IMR-90 (cell line): ENCODE measurements around the gene IPO7. TPM values are rescaled to one million over a fixed set of nuclear protein-coding genes. Genes with fewer than 3 reads are reported as not detected.
"Not testable (repeated sequence)": the region's sequence is repeated elsewhere in the genome, so short reads cannot be mapped to it uniquely, and the experiment has no call there.

Source experiments
- ATAC-seq: fragments of 200-7000 bp; cut with Tn5 transposase; 2 replicates; pipeline ENCODE4 v1.9.1; 2020; ENCODE audit warnings: low read depth, mild to moderate bottlenecking, moderate library complexity
- BruUV-seq: library from RNA; stranded (reverse); fragments of 400-500 nt; replicated peaks from 2 replicates; lab custom pipeline; 2021; lab: Mats Ljungman, UMichigan
- CTCF ChIA-PET: fragments of 300-600 bp; formaldehyde crosslinking; extraction: SDS; loops from one replicate; lab custom pipeline; 2021; ENCODE audit warnings: antibody characterized with exemption; lab: Yijun Ruan, JAX
- POLR2A ChIA-PET: fragments of 300-600 bp; sonication (Branson Sonifier 250); formaldehyde crosslinking; loops from one replicate; lab custom pipeline; 2022; ENCODE audit warnings: antibody characterized with exemption; ENCODE audit not compliant: unreplicated experiment; lab: Charles Lee
- DNase-seq: peaks from one replicate; pipeline ENCODE4 v3.0.0; 2013
- H2AFZ ChIP-seq: replicated peaks from 2 replicates; pipeline ENCODE3; 2013; ENCODE audit warnings: low read length, mild to moderate bottlenecking; ENCODE audit not compliant: poor library complexity
- H2AK5ac ChIP-seq: 2 replicates; pipeline ENCODE4 v1.6.1; 2013; ENCODE audit warnings: low read depth, low read length, inconsistent platforms
- H2AK9ac ChIP-seq: replicated peaks from 2 replicates; pipeline ENCODE3; 2013; ENCODE audit warnings: mild to moderate bottlenecking, low read depth, low read length, moderate library complexity; ENCODE audit not compliant: poor library complexity
- H2BK120ac ChIP-seq: 2 replicates; pipeline ENCODE4 v1.6.1; 2013; ENCODE audit warnings: low read depth, low read length, inconsistent platforms
- H2BK15ac ChIP-seq: 3 replicates; pipeline ENCODE4 v1.6.1; 2013; ENCODE audit warnings: low read depth, low read length, inconsistent platforms
- H2BK20ac ChIP-seq: 2 replicates; pipeline ENCODE4 v1.6.1; 2013; ENCODE audit warnings: low read depth, mild to moderate bottlenecking, inconsistent platforms, low read length, moderate library complexity
- H2BK5ac ChIP-seq: 2 replicates; pipeline ENCODE4 v1.6.1; 2013; ENCODE audit warnings: mild to moderate bottlenecking, low read depth, low read length, inconsistent platforms; ENCODE audit not compliant: poor library complexity, severe bottlenecking
- H3K14ac ChIP-seq: replicated peaks from 2 replicates; pipeline ENCODE4 v1.6.1; 2013; ENCODE audit warnings: low read depth, low read length, inconsistent platforms
- H3K18ac ChIP-seq: 2 replicates; pipeline ENCODE4 v1.6.1; 2013; ENCODE audit warnings: low read depth, low read length, control low read depth
- H3K23ac ChIP-seq: 2 replicates; pipeline ENCODE4 v1.6.1; 2013; ENCODE audit warnings: low read depth, low read length, inconsistent platforms
- H3K27ac ChIP-seq: 2 replicates; pipeline ENCODE4 v1.5.1; 2013; ENCODE audit warnings: mild to moderate bottlenecking, control low read depth, low read length; ENCODE audit not compliant: insufficient read depth
- H3K27me3 ChIP-seq: 2 replicates; pipeline ENCODE4 v1.6.1; 2013; ENCODE audit warnings: low read length; ENCODE audit not compliant: control insufficient read depth, insufficient read depth
- H3K36me3 ChIP-seq: 2 replicates; pipeline ENCODE4 v1.6.1; 2013; ENCODE audit warnings: low read length, mixed read lengths; ENCODE audit not compliant: control insufficient read depth, insufficient read depth
- H3K4ac ChIP-seq: 2 replicates; pipeline ENCODE4 v1.6.1; 2013; ENCODE audit warnings: low read depth, low read length, inconsistent platforms
- H3K4me1 ChIP-seq: 2 replicates; pipeline ENCODE4 v1.6.1; 2013; ENCODE audit warnings: low read length, mixed read lengths; ENCODE audit not compliant: control insufficient read depth, insufficient read depth
- H3K4me2 ChIP-seq: 2 replicates; pipeline ENCODE4 v1.6.1; 2013; ENCODE audit warnings: low read depth, mild to moderate bottlenecking, control low read depth, low read length, moderate library complexity
- H3K4me3 ChIP-seq: 2 replicates; pipeline ENCODE4 v1.5.1; 2013; ENCODE audit warnings: low read depth, mild to moderate bottlenecking, control low read depth, low read length, moderate library complexity; ENCODE audit not compliant: insufficient read depth
- H3K56ac ChIP-seq: 2 replicates; pipeline ENCODE4 v1.6.1; 2013; ENCODE audit warnings: low read length, inconsistent platforms; ENCODE audit not compliant: insufficient read depth; ENCODE audit errors: extremely low read depth
- H3K79me1 ChIP-seq, 2 experiments: 2 replicates each; pipeline ENCODE4 v1.6.1; 2013; ENCODE audit warnings: low read length in 2 of 2, inconsistent platforms in 1 of 2, low read depth in 1 of 2
- H3K9ac ChIP-seq: 2 replicates; pipeline ENCODE4 v1.6.1; 2013; ENCODE audit warnings: low read depth, low read length, control low read depth
- H3K9me1 ChIP-seq: 2 replicates; pipeline ENCODE4 v1.6.1; 2013; ENCODE audit warnings: low read length, inconsistent platforms; ENCODE audit not compliant: insufficient read depth
- H3K9me3 ChIP-seq: 2 replicates; pipeline ENCODE4 v1.6.1; 2013; ENCODE audit warnings: low read length; ENCODE audit not compliant: control insufficient read depth, insufficient read depth
- H4K20me1 ChIP-seq: 2 replicates; pipeline ENCODE4 v1.6.1; 2013; ENCODE audit warnings: low read length, inconsistent platforms; ENCODE audit not compliant: insufficient read depth
- H4K5ac ChIP-seq: 2 replicates; pipeline ENCODE4 v1.6.1; 2013; ENCODE audit warnings: mild to moderate bottlenecking, low read depth, low read length, control low read depth
- H4K8ac ChIP-seq, 2 experiments: 2 replicates each; pipeline ENCODE4 v1.6.1; 2013; ENCODE audit warnings: low read depth in 2 of 2, low read length in 2 of 2, control low read depth in 1 of 2, inconsistent platforms in 1 of 2
- H4K91ac ChIP-seq: 2 replicates; pipeline ENCODE4 v1.6.1; 2013; ENCODE audit warnings: low read depth, low read length, inconsistent platforms; ENCODE audit not compliant: insufficient read depth
- POLR2A ChIP-seq: IDR thresholded peaks from 2 replicates; pipeline ENCODE4 v1.6.1; 2012; ENCODE audit warnings: mild to moderate bottlenecking, low read depth, low read length
- RCOR1 ChIP-seq: IDR thresholded peaks from 2 replicates; pipeline ENCODE4 v1.6.1; 2012; ENCODE audit warnings: mild to moderate bottlenecking, low read length, improper control_type of control experiment; ENCODE audit not compliant: insufficient replicate concordance
- USF2 ChIP-seq: fragments of 150-350 bp; IDR thresholded peaks from 2 replicates; pipeline ENCODE4 v1.6.1; 2017; ENCODE audit warnings: mild to moderate bottlenecking, antibody characterized with exemption, low read length, low read depth
- WGBS, 2 experiments: methylation state at CpG; one replicate each; pipeline versions ENCODE4 v1.1.5 to v1.1.7; 2013; ENCODE audit warnings: missing lambda C conversion rate in 2 of 2; ENCODE audit not compliant: insufficient read length in 1 of 2; ENCODE audit errors: extremely low coverage in 2 of 2; 5-methylcytosine and 5-hydroxymethylcytosine counted together
- dilution Hi-C: fragments of 300-500 bp; cut with HindIII; formaldehyde crosslinking; loops from one replicate; pipeline ENCODE4 v1.14.3; 2018; ENCODE audit warnings: low sequenced_read_pairs; ENCODE audit not compliant: unreplicated experiment
- in situ Hi-C: fragments of 300-500 bp; cut with MboI; formaldehyde crosslinking; loops from 3 replicates; pipeline ENCODE4 v1.14.3; 2019; ENCODE audit warnings: low sequenced_read_pairs, inconsistent platforms, mixed read lengths
- intact Hi-C: fragments of 100-400 bp; cut with micrococcal nuclease; formaldehyde crosslinking; loops from 2 replicates; pipeline ENCODE4 v1.10.0; 2022
- polyA plus RNA-seq, 3 experiments: library from polyadenylated mRNA; depleted of rRNA; stranded (reverse); fragments of >200 nt; gene quantifications; 2 replicates each; pipeline ENCODE4 v1.2.3, GENCODE V29; 2012; ENCODE audit warnings: low replicate concordance in 1 of 3
- total RNA-seq: library from RNA; depleted of rRNA; stranded (reverse); fragments of >200 nt; gene quantifications from 2 replicates; pipeline ENCODE4 v1.2.3, GENCODE V29; 2012

Gene IPO7
- total and polyA plus RNA-seq, 2 of the 4 experiments (the other 2 are of a cell fraction), result 40.6 to 110 TPM

GRCh38 chr11:9399466-9399865 lies 15.0 kb downstream of the IPO7 start (continued):
- TF ChIP-seq RCOR1 (no peak), USF2 (no peak), POLR2A (no peak)

GRCh38 chr11:9401884-9402283 lies 17.4 kb downstream of the IPO7 start:
- H4K5ac ChIP-seq, H4K91ac ChIP-seq, POLR2A ChIA-PET, H3K56ac ChIP-seq, H3K9me3 ChIP-seq, H3K9me1 ChIP-seq, H2BK20ac ChIP-seq, H3K18ac ChIP-seq, H4K8ac ChIP-seq, H3K4me3 ChIP-seq, ATAC-seq, DNase-seq, intact Hi-C loops, H3K27me3 ChIP-seq, H3K23ac ChIP-seq, H3K9ac ChIP-seq, H3K4me1 ChIP-seq, H3K4ac ChIP-seq, H2BK5ac ChIP-seq, dilution Hi-C loops, H2AK5ac ChIP-seq, H2BK15ac ChIP-seq, in situ Hi-C loops, H3K4me2 ChIP-seq, H2BK120ac ChIP-seq, BruUV-seq, H2AK9ac ChIP-seq, H2AFZ ChIP-seq, H3K27ac ChIP-seq, H3K14ac ChIP-seq: not testable (repeated sequence)
- Histone ChIP-seq H4K20me1 (peaks cover 56% of the 10 kb centered on the region), H3K36me3 (peaks cover 14% of the 10 kb centered on the region), H3K79me1 (peaks cover 5 to 31% of the 10 kb centered on the region in 2 experiments)
- 60% methylated on average over 1 of the region's 8 CpGs; no CpG with 5 or more reads in 1 of the 2 experiments for WGBS, 2 experiments
- CTCF ChIA-PET, result interaction anchor here (0.7 to 0.9 kb wide), 2 partner anchors 203 to 347 kb away, joined by 5 read pairs; no protein-coding TSS in a partner anchor
